ENCODE measurements around the gene TRIM44.

GRCh38 chr11:35672608-35673007 is 10.0 kb downstream of the TRIM44 start:
- no peak for TF ChIP-seq CTCF (conservative IDR thresholded peaks at IDR 0.05; ENCODE audit: low read depth, low read length)
- TF ChIP-seq EZH2 (IDR thresholded peaks at IDR 0.05; ENCODE audit: borderline replicate concordance, low read depth, low read length, poor library complexity, severe bottlenecking): no peak
